ENCODE data around the gene GIGYF1. TPM values are rescaled to one million over a fixed set of nuclear protein-coding genes. Genes with fewer than 3 reads are reported as not detected.
"Not testable (repeated sequence)": the region's sequence is repeated elsewhere in the genome, so short reads cannot be mapped to it uniquely, and the experiment has no call there.

GIGYF1 gene
- polyA plus RNA-seq, 1 donor (not counting 4 experiments of a cell fraction or from before 2014, with no cell fraction given): 4.0 TPM

GRCh38 chr7:100705320-100705752 lies 11.3 kb upstream of the GIGYF1 start:
- FAIRE-seq (no peak), DNase-seq (ENCODE audit: low read depth, low spot score) (no peak)
- Histone ChIP-seq H3K4me1 (ENCODE audit: control insufficient read depth, extremely low read depth, insufficient read depth, low read length) (peaks cover 10% of the 10 kb centered on the region), H3K9me3 (ENCODE audit: control insufficient read depth, low read depth, low read length) (no peaks in the 10 kb centered on the region), H3K79me2 (ENCODE audit: control insufficient read depth, insufficient read depth, low read length) (peaks cover 21% of the 10 kb centered on the region), H3K27ac (ENCODE audit: control insufficient read depth, insufficient read depth, low read length) (peak overlapping the region; percentile 86), H2AFZ (ENCODE audit: control insufficient read depth, low read length) (peak overlapping the region; percentile 96), H3K9me1 (ENCODE audit: control insufficient read depth, extremely low read depth, insufficient read depth, low read length) (no peaks in the 10 kb centered on the region), H3K36me3 (ENCODE audit: control insufficient read depth in 2 of 2, extremely low read depth in 1 of 2, insufficient read depth in 2 of 2, low read length in 2 of 2) (peaks cover 0 to 12% of the 10 kb centered on the region in 2 experiments), H3K9ac (ENCODE audit: control insufficient read depth, extremely low read depth, insufficient read depth, low read length) (peak overlapping the region; percentile 93), H3K4me2 (ENCODE audit: control insufficient read depth, extremely low read depth, insufficient read depth, low read depth, low read length) (peak overlapping the region; percentile 83), H4K20me1 (ENCODE audit: control insufficient read depth, extremely low read depth, insufficient read depth, low read length) (no peaks in the 10 kb centered on the region), H3K4me3 (ENCODE audit: control insufficient read depth in 2 of 3, extremely low read depth in 1 of 3, insufficient read depth in 2 of 3, low read depth in 1 of 3, low read length in 3 of 3) (peak overlapping the region; percentile 58 to 95 (median 80)), H3K27me3 (ENCODE audit: control insufficient read depth, extremely low read depth, insufficient read depth, low read length) (no peaks in the 10 kb centered on the region)
- dilution Hi-C loops (cut with MboI; ENCODE audit: extremely low pct_ligation_motif_present, low sequenced_read_pairs): no loop called here
- TF ChIP-seq CTCF (optimal IDR thresholded peaks at IDR 0.05 in 1 of 3, IDR thresholded peaks at IDR 0.05 in 1 of 3, conservative IDR thresholded peaks at IDR 0.05 in 1 of 3; ENCODE audit: extremely low read depth in 1 of 3, insufficient read depth in 2 of 3, low read length in 3 of 3) (peak; percentile 80 to 95 (median 92)), EZH2 (IDR thresholded peaks at IDR 0.05; ENCODE audit: low read length) (no peak)

GRCh38 chr7:100701089-100701488 lies 7.0 kb upstream of the GIGYF1 start:
- H2AFZ ChIP-seq (ENCODE audit: control insufficient read depth, low read length); H3K9me1 ChIP-seq (ENCODE audit: control insufficient read depth, extremely low read depth, insufficient read depth, low read length); H3K4me2 ChIP-seq (ENCODE audit: control insufficient read depth, extremely low read depth, insufficient read depth, low read depth, low read length); FAIRE-seq; DNase-seq (ENCODE audit: low read depth, low spot score); H3K36me3 ChIP-seq (ENCODE audit: control insufficient read depth in 2 of 2, extremely low read depth in 1 of 2, insufficient read depth in 2 of 2, low read length in 2 of 2); H3K9ac ChIP-seq (ENCODE audit: control insufficient read depth, extremely low read depth, insufficient read depth, low read length); dilution Hi-C loops (cut with MboI; ENCODE audit: extremely low pct_ligation_motif_present, low sequenced_read_pairs); H3K27me3 ChIP-seq (ENCODE audit: control insufficient read depth, extremely low read depth, insufficient read depth, low read length); H3K79me2 ChIP-seq (ENCODE audit: control insufficient read depth, insufficient read depth, low read length); H3K27ac ChIP-seq (ENCODE audit: control insufficient read depth, insufficient read depth, low read length); H4K20me1 ChIP-seq (ENCODE audit: control insufficient read depth, extremely low read depth, insufficient read depth, low read length); H3K4me1 ChIP-seq (ENCODE audit: control insufficient read depth, extremely low read depth, insufficient read depth, low read length); H3K9me3 ChIP-seq (ENCODE audit: control insufficient read depth, low read depth, low read length); H3K4me3 ChIP-seq (ENCODE audit: control insufficient read depth in 2 of 3, extremely low read depth in 1 of 3, insufficient read depth in 2 of 3, low read depth in 1 of 3, low read length in 3 of 3): not testable (repeated sequence)

GRCh38 chr7:100699018-100699417 lies 5.0 kb upstream of the GIGYF1 start:
- Histone ChIP-seq H3K4me1 (ENCODE audit: control insufficient read depth, extremely low read depth, insufficient read depth, low read length) (no peaks in the 10 kb centered on the region), H3K36me3 (ENCODE audit: control insufficient read depth in 2 of 2, extremely low read depth in 1 of 2, insufficient read depth in 2 of 2, low read length in 2 of 2) (no peaks in the 10 kb centered on the region), H3K79me2 (ENCODE audit: control insufficient read depth, insufficient read depth, low read length) (no peaks in the 10 kb centered on the region), H3K9ac (ENCODE audit: control insufficient read depth, extremely low read depth, insufficient read depth, low read length) (no peak overlapping the region), H3K4me2 (ENCODE audit: control insufficient read depth, extremely low read depth, insufficient read depth, low read depth, low read length) (no peak overlapping the region), H3K4me3 (ENCODE audit: control insufficient read depth in 2 of 3, extremely low read depth in 1 of 3, insufficient read depth in 2 of 3, low read depth in 1 of 3, low read length in 3 of 3) (no peak overlapping the region), H4K20me1 (ENCODE audit: control insufficient read depth, extremely low read depth, insufficient read depth, low read length) (no peaks in the 10 kb centered on the region), H3K9me1 (ENCODE audit: control insufficient read depth, extremely low read depth, insufficient read depth, low read length) (no peaks in the 10 kb centered on the region), H3K9me3 (ENCODE audit: control insufficient read depth, low read depth, low read length) (no peaks in the 10 kb centered on the region), H3K27ac (ENCODE audit: control insufficient read depth, insufficient read depth, low read length) (no peak overlapping the region), H3K27me3 (ENCODE audit: control insufficient read depth, extremely low read depth, insufficient read depth, low read length) (no peaks in the 10 kb centered on the region), H2AFZ (ENCODE audit: control insufficient read depth, low read length) (no peak overlapping the region)
- no peak for DNase-seq (ENCODE audit: low read depth, low spot score)
- no peak for TF ChIP-seq CTCF (optimal IDR thresholded peaks at IDR 0.05 in 1 of 3, IDR thresholded peaks at IDR 0.05 in 1 of 3, conservative IDR thresholded peaks at IDR 0.05 in 1 of 3; ENCODE audit: extremely low read depth in 1 of 3, insufficient read depth in 2 of 3, low read length in 3 of 3)
- no peak for TF ChIP-seq EZH2 (IDR thresholded peaks at IDR 0.05; ENCODE audit: low read length)
- no peak for FAIRE-seq
- dilution Hi-C loops (cut with MboI; ENCODE audit: extremely low pct_ligation_motif_present, low sequenced_read_pairs): no loop called here
